DND-41 (cell line): ENCODE data around the gene CELF6.

Experiments used
- ATAC-seq: fragments of 200-7000 bp; cut with Tn5 transposase; 3 replicates; pipeline ENCODE4 v1.9.1; 2021; ENCODE audit warnings: low read depth; ENCODE audit not compliant: insufficient read depth
- DNase-seq: peaks from one replicate; pipeline ENCODE4 v3.0.0-alpha.2; 2020
- H2AFZ ChIP-seq: 2 replicates; pipeline ENCODE4 v1.6.0; 2012; ENCODE audit warnings: low read depth, low read length
- H3K27ac ChIP-seq: 2 replicates; pipeline ENCODE4 v1.5.1; 2012; ENCODE audit warnings: low read length, inconsistent platforms
- H3K27me3 ChIP-seq: fragments of 200-600 bp; sonication (generic); 2 replicates; pipeline ENCODE4 v1.6.0; 2012; ENCODE audit warnings: low read length, mild to moderate bottlenecking, inconsistent platforms; ENCODE audit not compliant: insufficient read depth, poor library complexity
- H3K36me3 ChIP-seq: 2 replicates; pipeline ENCODE4 v1.5.1; 2012; ENCODE audit warnings: low read length, inconsistent platforms; ENCODE audit not compliant: insufficient read depth
- H3K4me1 ChIP-seq: 2 replicates; pipeline ENCODE4 v1.5.1; 2012; ENCODE audit warnings: mild to moderate bottlenecking, low read length; ENCODE audit not compliant: insufficient read depth
- H3K4me2 ChIP-seq: 2 replicates; pipeline ENCODE4 v1.6.0; 2012; ENCODE audit warnings: mild to moderate bottlenecking, moderate library complexity, low read length, inconsistent platforms; ENCODE audit not compliant: insufficient read depth
- H3K4me3 ChIP-seq, 2 experiments: fragments of 200-600 bp in 1 of 2; shearing (Covaris generic) in 1 of 2; 2 replicates each; pipeline ENCODE4 v1.5.1; 2012 to 2016; ENCODE audit warnings: inconsistent platforms in 2 of 2, low read length in 2 of 2, mild to moderate bottlenecking in 2 of 2, low read depth in 1 of 2, moderate library complexity in 1 of 2
- H3K79me2 ChIP-seq: 2 replicates; pipeline ENCODE4 v1.6.0; 2012; ENCODE audit warnings: low read length, inconsistent platforms; ENCODE audit not compliant: insufficient read depth
- H3K9ac ChIP-seq: 2 replicates; pipeline ENCODE4 v1.6.0; 2012; ENCODE audit warnings: low read depth, mild to moderate bottlenecking, inconsistent platforms, low read length, moderate library complexity
- H3K9me3 ChIP-seq: 2 replicates; pipeline ENCODE4 v1.5.1; 2012; ENCODE audit warnings: low read length, moderate library complexity, mild to moderate bottlenecking, inconsistent platforms; ENCODE audit not compliant: insufficient read depth, severe bottlenecking
- H4K20me1 ChIP-seq: 2 replicates; pipeline ENCODE4 v1.6.0; 2012; ENCODE audit warnings: low read length; ENCODE audit not compliant: insufficient read depth
- CTCF ChIP-seq: IDR thresholded peaks from 2 replicates; pipeline ENCODE4 v1.5.1; 2012; ENCODE audit warnings: borderline replicate concordance, low read length, moderate library complexity, mild to moderate bottlenecking; ENCODE audit not compliant: poor library complexity, severe bottlenecking; ENCODE audit errors: extremely low read depth
- EZH2 ChIP-seq: IDR thresholded peaks from 3 replicates; pipeline ENCODE4 v1.6.1; 2012; ENCODE audit warnings: borderline replicate concordance, low read depth, mild to moderate bottlenecking, moderate library complexity, low read length, inconsistent platforms; ENCODE audit not compliant: severe bottlenecking

The CELF6 gene

GRCh38 chr15:72312605-72313447 is 7.1 kb downstream of the CELF6 start:
- no peaks in the 10 kb centered on the region for H3K4me1 ChIP-seq
- no peak for TF ChIP-seq EZH2
- TF ChIP-seq CTCF = peak; percentile 80
- H2AFZ ChIP-seq = no peak overlapping the region
- no peak overlapping the region for H3K4me2 ChIP-seq
- ATAC-seq (peak; percentile 93), DNase-seq (peak; percentile 63)
- no peaks in the 10 kb centered on the region for H3K9me3 ChIP-seq
- no peaks in the 10 kb centered on the region for H3K79me2 ChIP-seq
- no peak overlapping the region for H3K27ac ChIP-seq
- no peaks in the 10 kb centered on the region for H4K20me1 ChIP-seq
- no peaks in the 10 kb centered on the region for H3K27me3 ChIP-seq
- no peak overlapping the region for H3K4me3 ChIP-seq
- H3K9ac ChIP-seq = no peak overlapping the region
- H3K36me3 ChIP-seq = no peaks in the 10 kb centered on the region

GRCh38 chr15:72307026-72307425 is 12.9 kb downstream of the CELF6 start:
- H3K79me2 ChIP-seq = no peaks in the 10 kb centered on the region
- no peaks in the 10 kb centered on the region for H3K27me3 ChIP-seq
- no peak for ATAC-seq
- H3K4me1 ChIP-seq = no peaks in the 10 kb centered on the region
- no peak overlapping the region for H3K4me2 ChIP-seq
- H4K20me1 ChIP-seq = no peaks in the 10 kb centered on the region
- no peak for DNase-seq
- no peaks in the 10 kb centered on the region for H3K36me3 ChIP-seq
- no peak overlapping the region for H2AFZ ChIP-seq
- no peak overlapping the region for H3K4me3 ChIP-seq
- H3K27ac ChIP-seq = no peak overlapping the region
- TF ChIP-seq EZH2 (no peak), CTCF (no peak)
- H3K9me3 ChIP-seq = no peaks in the 10 kb centered on the region
- H3K9ac ChIP-seq = no peak overlapping the region

- H3K4me3 ChIP-seq = no peak overlapping the region
- H3K79me2 ChIP-seq = no peaks in the 10 kb centered on the region
- H3K9me3 ChIP-seq = no peaks in the 10 kb centered on the region
- DNase-seq (peak; percentile 45), ATAC-seq (peak; percentile 39; the same call in 1 of the 3 replicates)
- H3K9ac ChIP-seq = no peak overlapping the region
- H2AFZ ChIP-seq = no peak overlapping the region
- no peaks in the 10 kb centered on the region for H3K4me1 ChIP-seq
- no peak overlapping the region for H3K4me2 ChIP-seq
- H3K27me3 ChIP-seq = no peaks in the 10 kb centered on the region
- no peak overlapping the region for H3K27ac ChIP-seq
- H3K36me3 ChIP-seq = no peaks in the 10 kb centered on the region
- no peaks in the 10 kb centered on the region for H4K20me1 ChIP-seq
- TF ChIP-seq EZH2 (no peak), CTCF (no peak)
These were observed 13.7 kb downstream of the CELF6 start for GRCh38 chr15:72306211-72306785.
